Thoracic aorta (tissue), 2 donors: ENCODE data around the gene RALGPS2. TPM values are rescaled to one million over a fixed set of nuclear protein-coding genes. Genes with fewer than 3 reads are reported as not detected.

Experiments
- ATAC-seq: fragments of 150-250 bp; one replicate; pipeline ENCODE4 v1.8.0; 2017; ENCODE audit warnings: low read depth; ENCODE audit not compliant: insufficient number of reproducible peaks, low FRiP score
- DNase-seq: peaks from one replicate; pipeline ENCODE4 v3.0.0-alpha.2; 2020; ENCODE audit warnings: low spot score
- H3K27ac ChIP-seq, 2 donors: fragments of 200-600 bp; sonication (generic); 1 replicate in 1 of 2; 2 replicates in 1 of 2; pipeline ENCODE4 v1.5.1; 2016; ENCODE audit warnings: mild to moderate bottlenecking in 2 of 2, moderate library complexity in 2 of 2
- H3K27me3 ChIP-seq: fragments of 200-600 bp; sonication (generic); replicated peaks from 2 replicates; pipeline ENCODE4 v1.6.0; 2016; ENCODE audit warnings: mild to moderate bottlenecking; ENCODE audit not compliant: insufficient read depth
- H3K36me3 ChIP-seq: fragments of 200-600 bp; sonication (generic); one replicate; pipeline ENCODE4 v1.5.1; 2016
- H3K4me1 ChIP-seq, 2 donors: fragments of 200-600 bp; sonication (generic); 1 replicate in 1 of 2; 2 replicates in 1 of 2; pipeline versions ENCODE4 v1.5.1 to v1.6.0; 2016; ENCODE audit warnings: low read depth in 2 of 2, mild to moderate bottlenecking in 1 of 2; ENCODE audit not compliant: control insufficient read depth in 1 of 2
- H3K4me3 ChIP-seq: fragments of 200-600 bp; sonication (generic); 2 replicates; pipeline ENCODE4 v1.5.1; 2016; ENCODE audit warnings: mild to moderate bottlenecking
- H3K9me3 ChIP-seq: fragments of 200-600 bp; sonication (generic); 2 replicates; pipeline ENCODE4 v1.5.1; 2016
- CTCF ChIP-seq: fragments of 200-600 bp; sonication (generic); IDR thresholded peaks from one replicate; pipeline ENCODE4 v1.5.1; 2019; ENCODE audit warnings: antibody characterized with exemption
- total RNA-seq, 2 donors: library from RNA; depleted of rRNA; stranded (reverse); fragments of >200 nt; gene quantifications; one replicate each; pipeline versions ENCODE4 v1.1.0 to v1.2.3, GENCODE V29; 2016

RALGPS2 gene
- total RNA-seq, 2 donors from 2014 or later, result 4.9 to 9.5 TPM

- Histone ChIP-seq H3K4me3 (peak overlapping the region; percentile 67), H3K4me1 (peaks cover 6 to 26% of the 10 kb centered on the region in 2 donors), H3K36me3 (no peaks in the 10 kb centered on the region), H3K27me3 (no peaks in the 10 kb centered on the region), H3K9me3 (no peaks in the 10 kb centered on the region), H3K27ac (peak overlapping the region; percentile 18 to 41)
- no peak for TF ChIP-seq CTCF
- ATAC-seq (no peak), DNase-seq (no peak)
These were observed 143.7 kb downstream of the RALGPS2 start for GRCh38 chr1:178868706-178869105.

- TF ChIP-seq CTCF, result no peak
- Histone ChIP-seq H3K27ac (peak overlapping the region; percentile 18 to 41), H3K27me3 (no peaks in the 10 kb centered on the region), H3K4me3 (peak overlapping the region; percentile 67), H3K9me3 (no peaks in the 10 kb centered on the region), H3K36me3 (no peaks in the 10 kb centered on the region), H3K4me1 (peaks cover 6 to 26% of the 10 kb centered on the region in 2 donors)
- DNase-seq, result no peak
- ATAC-seq, result no peak
These were observed 144.2 kb downstream of the RALGPS2 start for GRCh38 chr1:178869119-178869697.

- H3K9me3 ChIP-seq, result no peaks in the 10 kb centered on the region
- no peak for TF ChIP-seq CTCF
- H3K4me1 ChIP-seq, result peaks cover 6 to 26% of the 10 kb centered on the region in 2 donors
- no peaks in the 10 kb centered on the region for H3K36me3 ChIP-seq
- H3K4me3 ChIP-seq, result peak overlapping the region; percentile 67
- no peaks in the 10 kb centered on the region for H3K27me3 ChIP-seq
- H3K27ac ChIP-seq, result peak overlapping the region in 1 of 2 donors; percentile 41
- no peak for DNase-seq
- ATAC-seq, result no peak
These were observed 145.2 kb downstream of the RALGPS2 start for GRCh38 chr1:178870221-178870620.

GRCh38 chr1:178870944-178871343, 145.9 kb downstream of the RALGPS2 start, which contains the start of gene ANGPTL1:
TSS of gene ANGPTL1 (minus strand) at chr1:178871077. CDS start at chr1:178865776, 5,301 bp downstream.
- H3K36me3 ChIP-seq, result no peaks in the 10 kb centered on the region
- TF ChIP-seq CTCF, result no peak
- H3K4me1 ChIP-seq, result peaks cover 6 to 26% of the 10 kb centered on the region in 2 donors
- DNase-seq (no peak), ATAC-seq (no peak)
- H3K27ac ChIP-seq, result peak within 1 kb of the TSS; percentile 7 to 41
- H3K4me3 ChIP-seq, result peak within 1 kb of the TSS; percentile 67
- no peaks in the 10 kb centered on the region for H3K27me3 ChIP-seq
- no peaks in the 10 kb centered on the region for H3K9me3 ChIP-seq

GRCh38 chr1:178871551-178872320, 146.7 kb downstream of the RALGPS2 start:
- Histone ChIP-seq H3K27ac (peak overlapping the region; percentile 7 to 38), H3K4me3 (peak overlapping the region; percentile 67), H3K36me3 (no peaks in the 10 kb centered on the region), H3K27me3 (no peaks in the 10 kb centered on the region), H3K9me3 (no peaks in the 10 kb centered on the region), H3K4me1 (peaks cover 6 to 19% of the 10 kb centered on the region in 2 donors)
- no peak for ATAC-seq
- DNase-seq, result no peak
- no peak for TF ChIP-seq CTCF
